Uterus (tissue), 2 donors: ENCODE measurements around the gene KLK15.

ENCODE experiments used
- POLR2A ChIP-seq, 2 donors: fragments of 450-650 bp; IDR thresholded peaks; one replicate each; pipeline ENCODE4 v1.6.1; 2016; ENCODE audit warnings: antibody characterized with exemption in 2 of 2, mild to moderate bottlenecking in 1 of 2, moderate library complexity in 1 of 2
- TF ChIP-seq, protein P1 (sequence below), 4 experiments: fragments of 200-600 bp in 2 of 4; fragments of 450-650 bp in 2 of 4; sonication (generic) in 2 of 4; IDR thresholded peaks; one replicate each; pipeline ENCODE4 v1.5.1; 2016 to 2019; ENCODE audit warnings: antibody characterized with exemption in 4 of 4, mild to moderate bottlenecking in 2 of 4, moderate library complexity in 1 of 4

GRCh38 chr19:50878851-50879250, 45.5 kb upstream of the KLK15 start:
- TF ChIP-seq, protein P1, sequence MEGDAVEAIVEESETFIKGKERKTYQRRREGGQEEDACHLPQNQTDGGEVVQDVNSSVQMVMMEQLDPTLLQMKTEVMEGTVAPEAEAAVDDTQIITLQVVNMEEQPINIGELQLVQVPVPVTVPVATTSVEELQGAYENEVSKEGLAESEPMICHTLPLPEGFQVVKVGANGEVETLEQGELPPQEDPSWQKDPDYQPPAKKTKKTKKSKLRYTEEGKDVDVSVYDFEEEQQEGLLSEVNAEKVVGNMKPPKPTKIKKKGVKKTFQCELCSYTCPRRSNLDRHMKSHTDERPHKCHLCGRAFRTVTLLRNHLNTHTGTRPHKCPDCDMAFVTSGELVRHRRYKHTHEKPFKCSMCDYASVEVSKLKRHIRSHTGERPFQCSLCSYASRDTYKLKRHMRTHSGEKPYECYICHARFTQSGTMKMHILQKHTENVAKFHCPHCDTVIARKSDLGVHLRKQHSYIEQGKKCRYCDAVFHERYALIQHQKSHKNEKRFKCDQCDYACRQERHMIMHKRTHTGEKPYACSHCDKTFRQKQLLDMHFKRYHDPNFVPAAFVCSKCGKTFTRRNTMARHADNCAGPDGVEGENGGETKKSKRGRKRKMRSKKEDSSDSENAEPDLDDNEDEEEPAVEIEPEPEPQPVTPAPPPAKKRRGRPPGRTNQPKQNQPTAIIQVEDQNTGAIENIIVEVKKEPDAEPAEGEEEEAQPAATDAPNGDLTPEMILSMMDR (IDR thresholded peaks at IDR 0.05): no peak
- TF ChIP-seq POLR2A (IDR thresholded peaks at IDR 0.05): no peak
